ENCODE data around the gene FMNL1. TPM values are rescaled to one million over a fixed set of nuclear protein-coding genes. Genes with fewer than 3 reads are reported as not detected.

The FMNL1 gene
- total and polyA plus RNA-seq, 2 experiments from 2014 or later = 1.4 to 4.2 TPM

- DNase-seq = no peak
- Histone ChIP-seq H3F3A (ENCODE audit: insufficient read depth) (0 out of 2 replicates have a peak, but pooled peaks cover 10% of the 10 kb centered on the region), H3K4me2 (ENCODE audit: unreplicated experiment) (no peak overlapping the region), H3K27ac (no peak overlapping the region), H3K36me3 (ENCODE audit: low read depth) (no peaks in the 10 kb centered on the region), H3K9me2 (ENCODE audit: insufficient read depth) (no peaks in the 10 kb centered on the region), H3K79me2 (ENCODE audit: insufficient read depth) (no peaks in the 10 kb centered on the region), H3K4me3 (no peak overlapping the region), H3K9me3 (ENCODE audit: low read depth) (no peaks in the 10 kb centered on the region), H3K27me3 (replicated peaks; ENCODE audit: insufficient read depth) (no peaks in the 10 kb centered on the region), H2AFZ (no peak overlapping the region), H4K20me1 (ENCODE audit: insufficient read depth) (no peaks in the 10 kb centered on the region), H3K9ac (no peak overlapping the region), H3K4me1 (ENCODE audit: insufficient read depth) (0 out of 2 replicates have a peak, but pooled peaks cover 5% of the 10 kb centered on the region)
- in situ Hi-C loops (cut with MboI) = loop anchor here (10.0 kb wide), 1 partner anchor 175 kb away; no protein-coding TSS in a partner anchor
- 85 to 90% methylated on average over 3 of the region's 3 CpGs for WGBS, 2 experiments (ENCODE audit: low coverage in 1 of 2, low lambda C conversion rate in 2 of 2, missing lambda C conversion rate in 2 of 2)
- no peak for TF ChIP-seq EZH2phosphoT487 (IDR thresholded peaks at IDR 0.05; ENCODE audit: insufficient read depth, low read depth)
- TF ChIP-seq EZH2 (IDR thresholded peaks at IDR 0.05; ENCODE audit: insufficient read depth, poor library complexity, severe bottlenecking) = no peak
Observed at GRCh38 chr17:45220079-45220478, 1.6 kb upstream of the FMNL1 start.

- WGBS, 2 experiments (ENCODE audit: low coverage in 1 of 2, low lambda C conversion rate in 2 of 2, missing lambda C conversion rate in 2 of 2) = 0 to 2% methylated on average over 4 to 15 of the region's 38 CpGs
- no peaks in the 10 kb centered on the region for H4K20me1 ChIP-seq (ENCODE audit: insufficient read depth)
- DNase-seq = peak; percentile 47
- TF ChIP-seq EZH2phosphoT487 (IDR thresholded peaks at IDR 0.05; ENCODE audit: insufficient read depth, low read depth) = no peak
- no peak for TF ChIP-seq EZH2 (IDR thresholded peaks at IDR 0.05; ENCODE audit: insufficient read depth, poor library complexity, severe bottlenecking)
- no peaks in the 10 kb centered on the region for H3K9me2 ChIP-seq (ENCODE audit: insufficient read depth)
- in situ Hi-C loops (cut with MboI) = loop anchor here (10.0 kb wide), 1 partner anchor 173 kb away; no protein-coding TSS in a partner anchor
- no peaks in the 10 kb centered on the region for H3K36me3 ChIP-seq (ENCODE audit: low read depth)
- no peaks in the 10 kb centered on the region for H3K79me2 ChIP-seq (ENCODE audit: insufficient read depth)
- peak overlapping the region; percentile 65 for H3K9ac ChIP-seq
- peaks cover 8% of the 10 kb centered on the region; the same call in 1 of the 2 replicates for H3K4me1 ChIP-seq (ENCODE audit: insufficient read depth)
- H3K9me3 ChIP-seq (ENCODE audit: low read depth) = no peaks in the 10 kb centered on the region
- no peaks in the 10 kb centered on the region for H3K27me3 ChIP-seq (replicated peaks; ENCODE audit: insufficient read depth)
- peak overlapping the region; percentile 67 for H2AFZ ChIP-seq
- peak overlapping the region; percentile 59 for H3K4me2 ChIP-seq (ENCODE audit: unreplicated experiment)
- H3F3A ChIP-seq (ENCODE audit: insufficient read depth) = peaks cover 13% of the 10 kb centered on the region; the same call in 1 of the 2 replicates
- H3K4me3 ChIP-seq = peak overlapping the region; percentile 76
- H3K27ac ChIP-seq = no peak overlapping the region
Observed at GRCh38 chr17:45222014-45222288, 266 bp downstream of the FMNL1 start.

- TF ChIP-seq EZH2phosphoT487 (IDR thresholded peaks at IDR 0.05; ENCODE audit: insufficient read depth, low read depth) (no peak), EZH2 (IDR thresholded peaks at IDR 0.05; ENCODE audit: insufficient read depth, poor library complexity, severe bottlenecking) (no peak)
- H3K9me2 ChIP-seq (ENCODE audit: insufficient read depth) = no peaks in the 10 kb centered on the region
- peak overlapping the region; percentile 67 for H2AFZ ChIP-seq
- H3K9me3 ChIP-seq (ENCODE audit: low read depth) = no peaks in the 10 kb centered on the region
- H3K9ac ChIP-seq = peak overlapping the region; percentile 65
- in situ Hi-C loops (cut with MboI) = loop anchor here (10.0 kb wide), 1 partner anchor 172 kb away; no protein-coding TSS in a partner anchor
- H3K27me3 ChIP-seq (replicated peaks; ENCODE audit: insufficient read depth) = no peaks in the 10 kb centered on the region
- no peak overlapping the region for H3K27ac ChIP-seq
- peaks cover 13% of the 10 kb centered on the region; the same call in 1 of the 2 replicates for H3F3A ChIP-seq (ENCODE audit: insufficient read depth)
- no peaks in the 10 kb centered on the region for H3K79me2 ChIP-seq (ENCODE audit: insufficient read depth)
- H3K4me1 ChIP-seq (ENCODE audit: insufficient read depth) = peaks cover 13% of the 10 kb centered on the region
- H4K20me1 ChIP-seq (ENCODE audit: insufficient read depth) = no peaks in the 10 kb centered on the region
- 29 to 40% methylated on average over 21 to 33 of the region's 33 CpGs for WGBS, 2 experiments (ENCODE audit: low coverage in 1 of 2, low lambda C conversion rate in 2 of 2, missing lambda C conversion rate in 2 of 2)
- H3K4me2 ChIP-seq (ENCODE audit: unreplicated experiment) = peak overlapping the region; percentile 59
- no peaks in the 10 kb centered on the region for H3K36me3 ChIP-seq (ENCODE audit: low read depth)
- peak overlapping the region; percentile 76 for H3K4me3 ChIP-seq
- no peak for DNase-seq
Observed at GRCh38 chr17:45222289-45222995, 757 bp downstream of the FMNL1 start.

GRCh38 chr17:45222996-45223538 is 1.4 kb downstream of the FMNL1 start:
- Histone ChIP-seq H3K27me3 (replicated peaks; ENCODE audit: insufficient read depth) (no peaks in the 10 kb centered on the region), H3K79me2 (ENCODE audit: insufficient read depth) (no peaks in the 10 kb centered on the region), H3K4me2 (ENCODE audit: unreplicated experiment) (no peak overlapping the region), H2AFZ (no peak overlapping the region), H4K20me1 (ENCODE audit: insufficient read depth) (no peaks in the 10 kb centered on the region), H3K27ac (no peak overlapping the region), H3K9me2 (ENCODE audit: insufficient read depth) (no peaks in the 10 kb centered on the region), H3K36me3 (ENCODE audit: low read depth) (no peaks in the 10 kb centered on the region), H3K9me3 (ENCODE audit: low read depth) (no peaks in the 10 kb centered on the region), H3K9ac (no peak overlapping the region), H3K4me3 (no peak overlapping the region), H3K4me1 (ENCODE audit: insufficient read depth) (peaks cover 18% of the 10 kb centered on the region), H3F3A (ENCODE audit: insufficient read depth) (peaks cover 13% of the 10 kb centered on the region; the same call in 1 of the 2 replicates)
- DNase-seq = no peak
- in situ Hi-C loops (cut with MboI) = loop anchor here (10.0 kb wide), 1 partner anchor 172 kb away; no protein-coding TSS in a partner anchor
- TF ChIP-seq EZH2phosphoT487 (IDR thresholded peaks at IDR 0.05; ENCODE audit: insufficient read depth, low read depth) = no peak
- no peak for TF ChIP-seq EZH2 (IDR thresholded peaks at IDR 0.05; ENCODE audit: insufficient read depth, poor library complexity, severe bottlenecking)
- WGBS, 2 experiments (ENCODE audit: low coverage in 1 of 2, low lambda C conversion rate in 2 of 2, missing lambda C conversion rate in 2 of 2) = 71 to 74% methylated on average over 7 to 8 of the region's 8 CpGs
